ENCODE results near the gene ZNF341. TPM values are rescaled to one million over a fixed set of nuclear protein-coding genes. Genes with fewer than 3 reads are reported as not detected.

Gene ZNF341
- total and polyA plus RNA-seq, 2 of the 8 experiments (the other 6 are each of a cell fraction or from before 2014, with no cell fraction given), result 5.8 to 6.4 TPM

- ChIA-PET POLR2A (ENCODE audit: partially characterized antibody) (interaction anchor here (1.3 to 1.7 kb wide), 2 partner anchors 10 to 13 kb away, joined by 3 read pairs; no protein-coding TSS in a partner anchor), CTCF (ENCODE audit: partially characterized antibody) (no interaction called here)
- H3K36me3 ChIP-seq (ENCODE audit: control insufficient read depth in 2 of 4, insufficient read depth in 4 of 4, low read length in 3 of 4), result no peaks in the 10 kb centered on the region; a peak in 1 of 8 replicates
- no peak overlapping the region for H2BK15ac ChIP-seq (ENCODE audit: low read length)
- no peak overlapping the region for H4K8ac ChIP-seq (ENCODE audit: extremely low read depth, insufficient read depth, low read length)
- no peaks in the 10 kb centered on the region for H3K4me1 ChIP-seq (replicated peaks in 1 of 4; ENCODE audit: control insufficient read depth in 3 of 4, insufficient read depth in 4 of 4, low read length in 3 of 4)
- WGBS, 2 experiments (ENCODE audit: extremely low coverage in 1 of 2, insufficient coverage in 1 of 2, insufficient read length in 1 of 2, insufficient replicate concordance in 2 of 2, low coverage in 1 of 2, low lambda C conversion rate in 2 of 2, missing lambda C conversion rate in 1 of 2), result 91% methylated on average over 8 of the region's 8 CpGs; no CpG with 5 or more reads in 1 of the 2 experiments
- H4K5ac ChIP-seq (ENCODE audit: insufficient read length, low read depth, low read length), result no peak overlapping the region
- H4K20me1 ChIP-seq (replicated peaks in 1 of 2; ENCODE audit: control insufficient read depth in 1 of 2, insufficient read depth in 2 of 2, low read length in 2 of 2), result no peaks in the 10 kb centered on the region
- H3K14ac ChIP-seq (ENCODE audit: insufficient read length), result no peak overlapping the region
- H3K27ac ChIP-seq (ENCODE audit: low read depth, low read length), result no peak overlapping the region
- H3K79me2 ChIP-seq (ENCODE audit: control insufficient read depth in 1 of 2, insufficient read depth in 2 of 2, low read length in 2 of 2), result no peaks in the 10 kb centered on the region
- no peak overlapping the region for H2AK5ac ChIP-seq (ENCODE audit: low read depth, low read length)
- TF ChIP-seq ATF2 (IDR thresholded peaks at IDR 0.05; ENCODE audit: low read length) (no peak), TBP (IDR thresholded peaks at IDR 0.05; ENCODE audit: low read depth, low read length) (no peak), KDM5A (IDR thresholded peaks at IDR 0.05; ENCODE audit: low read length) (no peak), E2F6 (IDR thresholded peaks at IDR 0.05) (no peak), CBX8 (IDR thresholded peaks at IDR 0.05; ENCODE audit: borderline replicate concordance, low read depth, low read length) (no peak)
- H2BK120ac ChIP-seq (replicated peaks; ENCODE audit: low read depth, low read length), result no peak overlapping the region
- H3K4me3 ChIP-seq (ENCODE audit: extremely low read depth in 1 of 4, insufficient read depth in 2 of 4, low read depth in 3 of 4, low read length in 4 of 4), result no peak overlapping the region
- no peak overlapping the region for H2AFZ ChIP-seq (ENCODE audit: low read length)
- no peak overlapping the region for H3K4me2 ChIP-seq (ENCODE audit: insufficient read depth in 1 of 2, low read depth in 2 of 2, low read length in 2 of 2)
- no peak overlapping the region for H3K18ac ChIP-seq (ENCODE audit: extremely low read depth, low read length)
- no peak overlapping the region for H3K56ac ChIP-seq (replicated peaks; ENCODE audit: insufficient read length, low read depth, low read length)
- H3K23me2 ChIP-seq (ENCODE audit: low read depth, low read length), result no peaks in the 10 kb centered on the region
- no peak overlapping the region for H3K9ac ChIP-seq (replicated peaks in 1 of 4; ENCODE audit: extremely low read depth in 1 of 4, low read depth in 3 of 4, low read length in 3 of 4)
- H3K9me3 ChIP-seq (ENCODE audit: insufficient read depth in 2 of 2, low read depth in 1 of 2, low read length in 1 of 2), result peaks cover 5 to 25% of the 10 kb centered on the region in 2 experiments; a peak in 2 of 4 replicates
- no peaks in the 10 kb centered on the region for H3K79me1 ChIP-seq (ENCODE audit: low read depth, low read length)
- 0 out of 2 replicates have a peak overlapping the region, but pooled peaks have one; percentile 9 for H2BK12ac ChIP-seq (ENCODE audit: low read depth, low read length)
- FAIRE-seq (no peak), DNase-seq (ENCODE audit: low read depth in 1 of 2, low spot score in 2 of 2) (no peak)
- no peak overlapping the region for H3K23ac ChIP-seq (ENCODE audit: insufficient read length)
- H2BK20ac ChIP-seq (ENCODE audit: low read length), result no peak overlapping the region
- no peak overlapping the region for H2BK5ac ChIP-seq (ENCODE audit: low read depth, low read length)
- H4K91ac ChIP-seq (replicated peaks; ENCODE audit: insufficient read length, low read length), result no peak overlapping the region
- no peaks in the 10 kb centered on the region; a peak in 1 of 7 replicates for H3K27me3 ChIP-seq (replicated peaks in 1 of 4; ENCODE audit: control insufficient read depth in 3 of 4, extremely low read depth in 1 of 4, insufficient read depth in 3 of 4, low read length in 3 of 4)
- H3K4ac ChIP-seq (replicated peaks; ENCODE audit: insufficient read length, low read depth, low read length), result no peak overlapping the region
Observed at GRCh38 chr20:33703498-33704137, 28.2 kb upstream of the ZNF341 start.

Measured in H1 (cell line).